IMR-90 (cell line): ENCODE data around the gene ROR2. TPM values are rescaled to one million over a fixed set of nuclear protein-coding genes. Genes with fewer than 3 reads are reported as not detected.

Experiments
- ATAC-seq: fragments of 200-7000 bp; cut with Tn5 transposase; 2 replicates; pipeline ENCODE4 v1.9.1; 2020; ENCODE audit warnings: low read depth, mild to moderate bottlenecking, moderate library complexity
- BruUV-seq: library from RNA; stranded (reverse); fragments of 400-500 nt; replicated peaks from 2 replicates; lab custom pipeline; 2021; lab: Mats Ljungman, UMichigan
- CTCF ChIA-PET: fragments of 300-600 bp; formaldehyde crosslinking; extraction: SDS; loops from one replicate; lab custom pipeline; 2021; ENCODE audit warnings: antibody characterized with exemption; lab: Yijun Ruan, JAX
- POLR2A ChIA-PET: fragments of 300-600 bp; sonication (Branson Sonifier 250); formaldehyde crosslinking; loops from one replicate; lab custom pipeline; 2022; ENCODE audit warnings: antibody characterized with exemption; ENCODE audit not compliant: unreplicated experiment; lab: Charles Lee
- DNase-seq: peaks from one replicate; pipeline ENCODE4 v3.0.0; 2013
- H2AFZ ChIP-seq: replicated peaks from 2 replicates; pipeline ENCODE3; 2013; ENCODE audit warnings: low read length, mild to moderate bottlenecking; ENCODE audit not compliant: poor library complexity
- H2AK5ac ChIP-seq: 2 replicates; pipeline ENCODE4 v1.6.1; 2013; ENCODE audit warnings: low read depth, low read length, inconsistent platforms
- H2AK9ac ChIP-seq: replicated peaks from 2 replicates; pipeline ENCODE3; 2013; ENCODE audit warnings: mild to moderate bottlenecking, low read depth, low read length, moderate library complexity; ENCODE audit not compliant: poor library complexity
- H2BK120ac ChIP-seq: 2 replicates; pipeline ENCODE4 v1.6.1; 2013; ENCODE audit warnings: low read depth, low read length, inconsistent platforms
- H2BK15ac ChIP-seq: 3 replicates; pipeline ENCODE4 v1.6.1; 2013; ENCODE audit warnings: low read depth, low read length, inconsistent platforms
- H2BK20ac ChIP-seq: 2 replicates; pipeline ENCODE4 v1.6.1; 2013; ENCODE audit warnings: low read depth, mild to moderate bottlenecking, inconsistent platforms, low read length, moderate library complexity
- H2BK5ac ChIP-seq: 2 replicates; pipeline ENCODE4 v1.6.1; 2013; ENCODE audit warnings: mild to moderate bottlenecking, low read depth, low read length, inconsistent platforms; ENCODE audit not compliant: poor library complexity, severe bottlenecking
- H3K14ac ChIP-seq: replicated peaks from 2 replicates; pipeline ENCODE4 v1.6.1; 2013; ENCODE audit warnings: low read depth, low read length, inconsistent platforms
- H3K18ac ChIP-seq: 2 replicates; pipeline ENCODE4 v1.6.1; 2013; ENCODE audit warnings: low read depth, low read length, control low read depth
- H3K23ac ChIP-seq: 2 replicates; pipeline ENCODE4 v1.6.1; 2013; ENCODE audit warnings: low read depth, low read length, inconsistent platforms
- H3K27ac ChIP-seq: 2 replicates; pipeline ENCODE4 v1.5.1; 2013; ENCODE audit warnings: mild to moderate bottlenecking, control low read depth, low read length; ENCODE audit not compliant: insufficient read depth
- H3K27me3 ChIP-seq: 2 replicates; pipeline ENCODE4 v1.6.1; 2013; ENCODE audit warnings: low read length; ENCODE audit not compliant: control insufficient read depth, insufficient read depth
- H3K36me3 ChIP-seq: 2 replicates; pipeline ENCODE4 v1.6.1; 2013; ENCODE audit warnings: low read length, mixed read lengths; ENCODE audit not compliant: control insufficient read depth, insufficient read depth
- H3K4ac ChIP-seq: 2 replicates; pipeline ENCODE4 v1.6.1; 2013; ENCODE audit warnings: low read depth, low read length, inconsistent platforms
- H3K4me1 ChIP-seq: 2 replicates; pipeline ENCODE4 v1.6.1; 2013; ENCODE audit warnings: low read length, mixed read lengths; ENCODE audit not compliant: control insufficient read depth, insufficient read depth
- H3K4me2 ChIP-seq: 2 replicates; pipeline ENCODE4 v1.6.1; 2013; ENCODE audit warnings: low read depth, mild to moderate bottlenecking, control low read depth, low read length, moderate library complexity
- H3K4me3 ChIP-seq: 2 replicates; pipeline ENCODE4 v1.5.1; 2013; ENCODE audit warnings: low read depth, mild to moderate bottlenecking, control low read depth, low read length, moderate library complexity; ENCODE audit not compliant: insufficient read depth
- H3K56ac ChIP-seq: 2 replicates; pipeline ENCODE4 v1.6.1; 2013; ENCODE audit warnings: low read length, inconsistent platforms; ENCODE audit not compliant: insufficient read depth; ENCODE audit errors: extremely low read depth
- H3K79me1 ChIP-seq, 2 experiments: 2 replicates each; pipeline ENCODE4 v1.6.1; 2013; ENCODE audit warnings: low read length in 2 of 2, inconsistent platforms in 1 of 2, low read depth in 1 of 2
- H3K9ac ChIP-seq: 2 replicates; pipeline ENCODE4 v1.6.1; 2013; ENCODE audit warnings: low read depth, low read length, control low read depth
- H3K9me1 ChIP-seq: 2 replicates; pipeline ENCODE4 v1.6.1; 2013; ENCODE audit warnings: low read length, inconsistent platforms; ENCODE audit not compliant: insufficient read depth
- H3K9me3 ChIP-seq: 2 replicates; pipeline ENCODE4 v1.6.1; 2013; ENCODE audit warnings: low read length; ENCODE audit not compliant: control insufficient read depth, insufficient read depth
- H4K20me1 ChIP-seq: 2 replicates; pipeline ENCODE4 v1.6.1; 2013; ENCODE audit warnings: low read length, inconsistent platforms; ENCODE audit not compliant: insufficient read depth
- H4K5ac ChIP-seq: 2 replicates; pipeline ENCODE4 v1.6.1; 2013; ENCODE audit warnings: mild to moderate bottlenecking, low read depth, low read length, control low read depth
- H4K8ac ChIP-seq, 2 experiments: 2 replicates each; pipeline ENCODE4 v1.6.1; 2013; ENCODE audit warnings: low read depth in 2 of 2, low read length in 2 of 2, control low read depth in 1 of 2, inconsistent platforms in 1 of 2
- H4K91ac ChIP-seq: 2 replicates; pipeline ENCODE4 v1.6.1; 2013; ENCODE audit warnings: low read depth, low read length, inconsistent platforms; ENCODE audit not compliant: insufficient read depth
- BHLHE40 ChIP-seq: fragments of 150-350 bp; IDR thresholded peaks from 2 replicates; pipeline ENCODE4 v1.6.1; 2016; ENCODE audit warnings: mild to moderate bottlenecking, low read depth, low read length
- CEBPB ChIP-seq: IDR thresholded peaks from 2 replicates; pipeline ENCODE4 v1.6.1; 2012; ENCODE audit warnings: low read depth, low read length, improper control_type of control experiment
- CHD1 ChIP-seq: IDR thresholded peaks from 2 replicates; pipeline ENCODE4 v1.6.1; 2012; ENCODE audit warnings: low read depth, low read length, improper control_type of control experiment
- CTCF ChIP-seq: conservative IDR thresholded peaks from 2 replicates; pipeline ENCODE4 v1.5.1; 2012; ENCODE audit warnings: mild to moderate bottlenecking, low read depth, low read length, improper control_type of control experiment
- ELK1 ChIP-seq: fragments of 150-350 bp; IDR thresholded peaks from 2 replicates; pipeline ENCODE4 v1.6.1; 2016; ENCODE audit warnings: low read depth, mild to moderate bottlenecking, low read length, moderate library complexity, borderline replicate concordance
- FOS ChIP-seq: fragments of 150-350 bp; IDR thresholded peaks from 2 replicates; pipeline ENCODE4 v1.6.1; 2016; ENCODE audit warnings: low read depth, low read length
- MAFK ChIP-seq: IDR thresholded peaks from 2 replicates; pipeline ENCODE4 v1.6.1; 2012; ENCODE audit warnings: low read depth, low read length, improper control_type of control experiment
- MAZ ChIP-seq: IDR thresholded peaks from 2 replicates; pipeline ENCODE4 v1.6.1; 2012; ENCODE audit warnings: low read depth, mild to moderate bottlenecking, low read length, improper control_type of control experiment, moderate library complexity, borderline replicate concordance
- MXI1 ChIP-seq: IDR thresholded peaks from 2 replicates; pipeline ENCODE4 v1.6.1; 2012; ENCODE audit warnings: low read depth, mild to moderate bottlenecking, low read length, moderate library complexity, borderline replicate concordance
- NFE2L2 ChIP-seq: fragments of 150-350 bp; IDR thresholded peaks from 2 replicates; pipeline ENCODE4 v1.6.1; 2016; ENCODE audit warnings: low read depth, mild to moderate bottlenecking, low read length
- POLR2A ChIP-seq: IDR thresholded peaks from 2 replicates; pipeline ENCODE4 v1.6.1; 2012; ENCODE audit warnings: mild to moderate bottlenecking, low read depth, low read length
- RAD21 ChIP-seq: IDR thresholded peaks from 2 replicates; pipeline ENCODE4 v1.6.1; 2012; ENCODE audit warnings: low read length, improper control_type of control experiment
- RCOR1 ChIP-seq: IDR thresholded peaks from 2 replicates; pipeline ENCODE4 v1.6.1; 2012; ENCODE audit warnings: mild to moderate bottlenecking, low read length, improper control_type of control experiment; ENCODE audit not compliant: insufficient replicate concordance
- SMC3 ChIP-seq: fragments of 150-350 bp; IDR thresholded peaks from 2 replicates; pipeline ENCODE4 v1.6.1; 2016; ENCODE audit warnings: low read depth, mild to moderate bottlenecking, antibody characterized with exemption, low read length, moderate library complexity
- WGBS, 2 experiments: methylation state at CpG; one replicate each; pipeline versions ENCODE4 v1.1.5 to v1.1.7; 2013; ENCODE audit warnings: missing lambda C conversion rate in 2 of 2; ENCODE audit not compliant: insufficient read length in 1 of 2; ENCODE audit errors: extremely low coverage in 2 of 2; 5-methylcytosine and 5-hydroxymethylcytosine counted together
- dilution Hi-C: fragments of 300-500 bp; cut with HindIII; formaldehyde crosslinking; loops from one replicate; pipeline ENCODE4 v1.14.3; 2018; ENCODE audit warnings: low sequenced_read_pairs; ENCODE audit not compliant: unreplicated experiment
- in situ Hi-C: fragments of 300-500 bp; cut with MboI; formaldehyde crosslinking; loops from 3 replicates; pipeline ENCODE4 v1.14.3; 2019; ENCODE audit warnings: low sequenced_read_pairs, inconsistent platforms, mixed read lengths
- intact Hi-C: fragments of 100-400 bp; cut with micrococcal nuclease; formaldehyde crosslinking; loops from 2 replicates; pipeline ENCODE4 v1.10.0; 2022
- polyA plus RNA-seq, 3 experiments: library from polyadenylated mRNA; depleted of rRNA; stranded (reverse); fragments of >200 nt; gene quantifications; 2 replicates each; pipeline ENCODE4 v1.2.3, GENCODE V29; 2012; ENCODE audit warnings: low replicate concordance in 1 of 3
- total RNA-seq: library from RNA; depleted of rRNA; stranded (reverse); fragments of >200 nt; gene quantifications from 2 replicates; pipeline ENCODE4 v1.2.3, GENCODE V29; 2012

The ROR2 gene
- total and polyA plus RNA-seq, 2 of the 4 experiments (the other 2 are of a cell fraction), result 2.3 to 4.8 TPM

GRCh38 chr9:91606255-91606995 is 343.6 kb downstream of the ROR2 start:
- DNase-seq (no peak), ATAC-seq (no peak)
- H3K4ac ChIP-seq, result no peak overlapping the region
- H2BK5ac ChIP-seq, result no peak overlapping the region
- H3K14ac ChIP-seq, result no peak overlapping the region
- no peak overlapping the region for H3K9ac ChIP-seq
- intact Hi-C loops (no loop called here), dilution Hi-C loops (no loop called here), in situ Hi-C loops (no loop called here)
- no TSS peak for BruUV-seq
- no peak overlapping the region for H3K4me2 ChIP-seq
- no peak overlapping the region for H2AK5ac ChIP-seq
- H3K27ac ChIP-seq, result no peak overlapping the region
- H3K27me3 ChIP-seq, result peaks cover 3% of the 10 kb centered on the region
- TF ChIP-seq MXI1 (no peak), CHD1 (no peak), CTCF (no peak), MAFK (no peak), SMC3 (no peak), BHLHE40 (no peak), POLR2A (no peak), CEBPB (no peak), RCOR1 (no peak), RAD21 (no peak), FOS (no peak), MAZ (no peak), NFE2L2 (no peak), ELK1 (no peak)
- H3K4me3 ChIP-seq, result no peak overlapping the region
- H3K9me3 ChIP-seq, result no peaks in the 10 kb centered on the region
- no peaks in the 10 kb centered on the region for H3K9me1 ChIP-seq
- no peak overlapping the region for H2BK120ac ChIP-seq
- no peak overlapping the region for H4K5ac ChIP-seq
- no peak overlapping the region for H3K23ac ChIP-seq
- no peak overlapping the region for H3K18ac ChIP-seq
- ChIA-PET CTCF (no interaction called here), POLR2A (no interaction called here)
- no peaks in the 10 kb centered on the region for H3K79me1 ChIP-seq
- no peak overlapping the region for H2BK20ac ChIP-seq
- H2AK9ac ChIP-seq, result no peak overlapping the region
- no peak overlapping the region for H2BK15ac ChIP-seq
- WGBS, 2 experiments, result 100% methylated on average over 1 of the region's 2 CpGs; no CpG with 5 or more reads in 1 of the 2 experiments
- H3K56ac ChIP-seq, result no peak overlapping the region
- no peak overlapping the region for H2AFZ ChIP-seq
- no peaks in the 10 kb centered on the region for H3K4me1 ChIP-seq
- no peaks in the 10 kb centered on the region for H3K36me3 ChIP-seq
- no peak overlapping the region for H4K91ac ChIP-seq
- no peak overlapping the region for H4K8ac ChIP-seq
- no peaks in the 10 kb centered on the region for H4K20me1 ChIP-seq
